BE2C (cell line): ENCODE data around the gene DOP1A.

Source experiments
- DNase-seq: peaks from one replicate; pipeline ENCODE4 v3.0.0-alpha.2; 2020
- H3K27me3 ChIP-seq: fragments of 250-450 bp; sonication (Bioruptor Pico); 2 replicates; pipeline ENCODE4 v1.5.1; 2020; ENCODE audit warnings: mild to moderate bottlenecking
- H3K36me3 ChIP-seq: fragments of 250-450 bp; sonication (Bioruptor Pico); 2 replicates; pipeline ENCODE4 v1.5.1; 2020; ENCODE audit warnings: mild to moderate bottlenecking
- H3K4me1 ChIP-seq: fragments of 250-450 bp; sonication (Bioruptor Pico); 2 replicates; pipeline ENCODE4 v1.5.1; 2020
- H3K4me3 ChIP-seq: 2 replicates; pipeline ENCODE4 v1.5.1; 2011; ENCODE audit warnings: low read depth, low read length
- H3K9me3 ChIP-seq: fragments of 250-450 bp; sonication (Bioruptor Pico); 2 replicates; pipeline ENCODE4 v1.5.1; 2020
- TF ChIP-seq, protein P1 (sequence below): IDR thresholded peaks from 2 replicates; pipeline ENCODE4 v1.5.1; 2012; ENCODE audit warnings: mild to moderate bottlenecking, low read depth, low read length

DOP1A gene

DNA sequence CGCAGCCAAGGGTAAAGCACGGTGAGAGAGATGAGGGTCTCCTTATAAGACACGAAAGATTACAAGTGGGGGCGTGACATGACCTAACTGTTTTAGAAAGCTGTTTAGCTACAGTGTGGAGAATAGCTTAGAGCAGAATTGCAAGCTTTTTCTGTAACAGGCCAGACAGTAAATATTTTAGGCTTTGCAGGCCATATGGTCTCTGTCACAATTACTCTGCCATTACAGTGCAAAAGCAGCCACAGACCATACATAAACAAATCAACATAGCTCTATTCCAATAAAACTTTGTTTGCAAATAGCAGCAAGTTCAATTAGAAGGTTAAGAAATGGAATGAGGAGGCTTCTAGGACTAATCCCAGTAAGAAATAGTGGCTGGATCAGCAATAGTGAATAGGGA lies 108.8 kb downstream of the DOP1A start:
- no peak overlapping the region for H3K4me3 ChIP-seq
- H3K9me3 ChIP-seq: no peaks in the 10 kb centered on the region
- no peak for DNase-seq
- no peaks in the 10 kb centered on the region for H3K4me1 ChIP-seq
- peaks cover 46% of the 10 kb centered on the region for H3K36me3 ChIP-seq
- H3K27me3 ChIP-seq: no peaks in the 10 kb centered on the region
- TF ChIP-seq, protein P1, sequence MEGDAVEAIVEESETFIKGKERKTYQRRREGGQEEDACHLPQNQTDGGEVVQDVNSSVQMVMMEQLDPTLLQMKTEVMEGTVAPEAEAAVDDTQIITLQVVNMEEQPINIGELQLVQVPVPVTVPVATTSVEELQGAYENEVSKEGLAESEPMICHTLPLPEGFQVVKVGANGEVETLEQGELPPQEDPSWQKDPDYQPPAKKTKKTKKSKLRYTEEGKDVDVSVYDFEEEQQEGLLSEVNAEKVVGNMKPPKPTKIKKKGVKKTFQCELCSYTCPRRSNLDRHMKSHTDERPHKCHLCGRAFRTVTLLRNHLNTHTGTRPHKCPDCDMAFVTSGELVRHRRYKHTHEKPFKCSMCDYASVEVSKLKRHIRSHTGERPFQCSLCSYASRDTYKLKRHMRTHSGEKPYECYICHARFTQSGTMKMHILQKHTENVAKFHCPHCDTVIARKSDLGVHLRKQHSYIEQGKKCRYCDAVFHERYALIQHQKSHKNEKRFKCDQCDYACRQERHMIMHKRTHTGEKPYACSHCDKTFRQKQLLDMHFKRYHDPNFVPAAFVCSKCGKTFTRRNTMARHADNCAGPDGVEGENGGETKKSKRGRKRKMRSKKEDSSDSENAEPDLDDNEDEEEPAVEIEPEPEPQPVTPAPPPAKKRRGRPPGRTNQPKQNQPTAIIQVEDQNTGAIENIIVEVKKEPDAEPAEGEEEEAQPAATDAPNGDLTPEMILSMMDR: no peak

DNA sequence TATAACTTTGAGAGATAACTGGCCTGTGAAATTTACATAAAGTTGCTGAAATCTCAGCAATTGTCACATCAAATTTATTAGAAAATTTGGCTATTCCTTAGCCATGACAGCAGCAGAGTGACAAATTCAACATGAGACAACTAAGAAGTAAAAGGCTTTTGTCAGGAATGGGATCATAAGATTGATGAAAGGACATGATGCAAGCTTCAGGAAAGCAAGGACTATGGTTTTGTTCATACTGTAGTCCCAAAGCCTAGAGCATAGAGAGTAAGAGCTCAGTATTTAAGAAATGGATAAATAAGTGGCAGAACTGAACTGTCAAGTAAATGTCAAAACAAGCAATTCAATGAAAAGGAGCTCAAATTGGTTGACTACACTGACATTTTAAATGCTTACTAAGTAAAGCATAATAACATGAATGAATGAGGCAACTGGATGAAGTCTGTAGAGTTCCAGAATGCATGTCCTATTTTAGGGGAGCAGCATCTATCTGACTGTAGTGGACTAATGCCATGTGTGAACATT lies 113.0 kb downstream of the DOP1A start:
- H3K9me3 ChIP-seq: no peaks in the 10 kb centered on the region
- peaks cover 47% of the 10 kb centered on the region for H3K36me3 ChIP-seq

DNA sequence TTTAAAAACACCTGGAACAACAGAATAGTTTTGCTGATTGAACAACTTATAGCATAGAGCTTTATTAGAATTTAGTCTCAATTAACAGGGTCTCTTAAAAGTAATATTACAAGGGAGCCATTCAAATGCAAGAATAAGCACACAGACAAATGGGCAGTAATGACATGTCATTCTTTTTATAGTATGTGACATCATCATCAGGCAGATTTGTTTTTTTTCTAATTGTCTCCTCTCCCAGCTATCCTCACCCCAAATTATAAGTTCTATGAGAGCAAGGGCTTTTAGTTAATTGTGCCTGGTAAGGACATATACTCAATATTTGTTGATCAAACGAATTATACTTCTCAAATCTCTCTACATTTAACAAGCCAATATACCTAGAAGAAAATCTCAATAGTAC lies 114.6 kb downstream of the DOP1A start:
- DNase-seq: no peak
- Histone ChIP-seq H3K9me3 (no peaks in the 10 kb centered on the region), H3K27me3 (no peaks in the 10 kb centered on the region), H3K36me3 (peaks cover 53% of the 10 kb centered on the region), H3K4me3 (no peak overlapping the region), H3K4me1 (no peaks in the 10 kb centered on the region)
- TF ChIP-seq, protein P1: no peak

More for the DNA sequence above, 113.0 kb downstream of the DOP1A start:
- Histone ChIP-seq H3K4me1 (no peaks in the 10 kb centered on the region), H3K27me3 (no peaks in the 10 kb centered on the region), H3K4me3 (no peak overlapping the region)
- no peak for DNase-seq
- TF ChIP-seq, protein P1: no peak

DNA sequence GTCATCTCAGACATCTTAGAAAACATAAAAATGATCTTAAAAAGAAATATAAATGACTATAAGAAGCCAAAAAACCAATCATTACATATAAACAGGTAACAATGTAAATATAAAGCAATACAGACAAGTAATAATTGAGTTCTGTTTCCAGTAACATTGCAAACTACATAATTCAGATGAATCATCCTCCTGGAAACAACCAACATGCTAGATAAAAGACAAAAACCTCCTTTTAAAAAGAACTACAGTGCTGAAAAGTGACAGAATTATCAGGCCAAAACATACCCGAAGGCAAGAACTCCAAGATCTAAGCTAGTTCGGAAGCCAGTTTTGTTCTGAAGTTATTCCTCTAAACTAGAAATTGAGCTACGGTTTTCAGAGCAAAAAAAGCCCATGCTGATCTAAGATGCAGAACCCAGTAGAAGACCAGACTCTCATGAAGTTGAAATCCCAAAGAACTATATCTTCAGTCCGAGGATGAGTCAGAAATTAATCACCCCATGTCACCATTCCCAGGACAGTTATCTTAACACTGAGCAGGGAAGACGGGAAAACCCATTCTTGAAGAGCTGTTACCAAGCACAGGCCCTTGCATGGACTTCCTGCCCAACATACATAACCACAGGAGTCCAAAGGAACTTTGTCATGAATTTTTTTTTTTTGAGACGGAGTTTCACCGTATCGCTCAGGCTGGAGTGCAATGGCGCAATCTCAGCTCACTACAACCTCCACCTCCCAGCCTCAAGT lies 115.8 kb downstream of the DOP1A start:
- DNase-seq: no peak
- Histone ChIP-seq H3K27me3 (no peaks in the 10 kb centered on the region), H3K36me3 (peaks cover 57% of the 10 kb centered on the region), H3K4me1 (no peaks in the 10 kb centered on the region), H3K9me3 (no peaks in the 10 kb centered on the region), H3K4me3 (no peak overlapping the region)
- TF ChIP-seq, protein P1: no peak

DNA sequence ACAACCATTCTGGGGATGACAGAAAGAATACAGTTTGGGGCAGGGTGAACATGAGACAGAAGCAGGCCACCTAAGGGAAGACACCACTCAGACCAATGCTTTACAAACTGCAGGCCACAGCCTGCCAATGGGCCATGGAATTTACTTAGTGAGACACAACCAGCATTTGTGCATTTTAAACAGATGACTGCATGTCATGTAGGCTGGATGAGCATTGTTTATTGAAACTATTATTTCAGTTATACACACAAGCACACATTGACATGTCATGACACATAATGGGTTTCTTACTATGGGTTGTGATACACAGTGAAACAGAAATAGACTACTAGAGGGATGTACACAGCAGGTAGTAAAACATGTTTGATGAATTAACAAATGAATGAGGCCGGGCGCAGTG lies 117.6 kb downstream of the DOP1A start:
- Histone ChIP-seq H3K27me3 (no peaks in the 10 kb centered on the region), H3K4me1 (no peaks in the 10 kb centered on the region), H3K9me3 (no peaks in the 10 kb centered on the region), H3K4me3 (no peak overlapping the region), H3K36me3 (peaks cover 61% of the 10 kb centered on the region)
- DNase-seq: no peak
- TF ChIP-seq, protein P1: no peak

DNA sequence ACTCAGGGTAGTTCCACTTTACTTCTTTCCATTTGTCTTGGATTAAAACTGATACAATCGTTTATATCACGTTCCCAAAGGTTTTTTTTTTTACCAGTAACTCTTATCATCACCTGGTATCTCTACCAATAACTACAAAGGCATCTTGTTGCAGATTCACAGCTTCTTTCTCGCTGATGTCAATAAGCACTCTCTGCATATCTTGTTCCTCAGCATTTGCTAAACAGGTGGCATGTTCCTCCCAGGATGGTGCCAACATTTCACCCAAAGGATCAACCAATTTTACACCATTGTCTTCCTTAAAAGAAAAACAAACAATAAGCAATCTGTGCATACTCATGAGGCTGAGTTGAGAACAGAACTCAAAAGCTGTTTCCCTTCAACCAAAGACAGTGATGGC lies 121.0 kb downstream of the DOP1A start:
- no peak for DNase-seq
- no peaks in the 10 kb centered on the region for H3K9me3 ChIP-seq
- H3K4me1 ChIP-seq: no peaks in the 10 kb centered on the region; the same call in 1 of the 2 replicates
- TF ChIP-seq, protein P1: no peak
- H3K36me3 ChIP-seq: peaks cover 46% of the 10 kb centered on the region
- no peaks in the 10 kb centered on the region for H3K27me3 ChIP-seq
- no peak overlapping the region for H3K4me3 ChIP-seq
